Skeletal muscle tissue (tissue), 4 donors: ENCODE results near the gene TUBB. TPM values are rescaled to one million over a fixed set of nuclear protein-coding genes. Genes with fewer than 3 reads are reported as not detected.

Source experiments
- H3K27ac ChIP-seq: one replicate; pipeline ENCODE4 v1.7.0; 2013; ENCODE audit warnings: mild to moderate bottlenecking, low read depth, low read length, inconsistent platforms
- H3K27me3 ChIP-seq, 3 donors: one replicate each; pipeline ENCODE4 v1.7.0; 2013; ENCODE audit warnings: low read length in 3 of 3; ENCODE audit not compliant: control insufficient read depth in 3 of 3, insufficient read depth in 3 of 3
- H3K36me3 ChIP-seq, 3 donors: one replicate each; pipeline ENCODE4 v1.7.0; 2013; ENCODE audit warnings: low read length in 3 of 3; ENCODE audit not compliant: control insufficient read depth in 3 of 3, insufficient read depth in 3 of 3
- H3K4me1 ChIP-seq, 3 donors: one replicate each; pipeline ENCODE4 v1.7.0; 2013; ENCODE audit warnings: low read length in 3 of 3, mild to moderate bottlenecking in 3 of 3; ENCODE audit not compliant: control insufficient read depth in 3 of 3, insufficient read depth in 3 of 3
- H3K4me3 ChIP-seq, 3 donors: one replicate each; pipeline ENCODE4 v1.7.0; 2013; ENCODE audit warnings: low read length in 3 of 3
- H3K9ac ChIP-seq, 3 donors: one replicate each; pipeline ENCODE4 v1.7.0; 2013; ENCODE audit warnings: low read length in 3 of 3, mild to moderate bottlenecking in 3 of 3, moderate library complexity in 2 of 3, low read depth in 1 of 3
- H3K9me3 ChIP-seq, 3 donors: one replicate each; pipeline ENCODE4 v1.7.0; 2013; ENCODE audit warnings: low read length in 3 of 3; ENCODE audit not compliant: control insufficient read depth in 3 of 3
- total RNA-seq: library from RNA; depleted of rRNA; stranded (reverse); fragments of >200 nt; gene quantifications from one replicate; pipeline ENCODE4 v1.2.3, GENCODE V29; 2014
- donor health status: Osteomylitis.

TUBB gene
- 317 TPM for total RNA-seq

DNA sequence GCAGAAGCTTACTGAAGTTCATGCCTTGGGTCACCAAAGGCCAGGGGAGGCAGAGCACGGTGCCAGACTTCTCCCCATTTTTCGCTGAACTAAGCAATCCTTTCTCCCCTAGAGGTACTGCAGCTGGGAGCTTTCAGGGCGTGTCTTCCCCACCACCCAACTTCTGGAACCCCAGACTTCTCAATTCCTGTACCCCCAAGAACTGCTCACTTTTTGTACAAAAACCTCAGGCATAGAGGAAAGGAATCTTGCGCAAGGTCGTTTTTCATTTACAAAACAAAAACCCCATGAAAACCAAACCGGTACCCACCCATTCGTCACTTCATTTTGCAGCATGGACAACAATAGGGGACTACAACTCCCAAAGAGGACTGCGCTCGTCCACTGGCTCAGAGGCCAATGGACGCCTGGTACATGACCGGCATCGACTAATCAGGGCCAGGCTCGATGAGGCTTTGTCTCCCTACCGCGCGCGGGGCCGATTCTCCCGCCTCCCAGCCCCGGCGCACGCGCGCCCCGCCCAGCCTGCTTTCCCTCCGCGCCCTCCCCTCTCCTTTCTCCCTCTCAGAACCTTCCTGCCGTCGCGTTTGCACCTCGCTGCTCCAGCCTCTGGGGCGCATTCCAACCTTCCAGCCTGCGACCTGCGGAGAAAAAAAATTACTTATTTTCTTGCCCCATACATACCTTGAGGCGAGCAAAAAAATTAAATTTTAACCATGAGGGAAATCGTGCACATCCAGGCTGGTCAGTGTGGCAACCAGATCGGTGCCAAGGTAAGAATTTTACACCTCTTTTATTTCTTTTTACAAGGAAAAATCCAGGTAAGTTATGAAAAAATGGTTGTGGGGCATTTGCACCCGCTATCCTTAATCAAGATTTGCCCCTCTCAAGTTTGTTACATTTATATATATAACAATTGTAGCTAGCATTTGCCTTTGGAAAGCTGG is at the start of gene TUBB:
Gene TUBB, plus strand, starts transcription at position 562 of the 947 bp plus-strand sequence. Its CDS starts 155 bp downstream, at position 717.
- peak within 1 kb of the TSS; percentile 96 for H3K27ac ChIP-seq
- H3K36me3 ChIP-seq: peaks cover 20 to 26% (median 24%) of the 10 kb centered on the region in 3 donors
- H3K4me1 ChIP-seq: peaks cover 28 to 43% (median 35%) of the 10 kb centered on the region in 3 donors
- peak within 1 kb of the TSS; percentile 91 to 93 (median 92) for H3K9ac ChIP-seq
- no peaks in the 10 kb centered on the region for H3K9me3 ChIP-seq
- no peaks in the 10 kb centered on the region for H3K27me3 ChIP-seq
- H3K4me3 ChIP-seq: peak within 1 kb of the TSS; percentile 76 to 98 (median 81)

GRCh38 chr6:30670760-30671527 is 49.2 kb upstream of the TUBB start:
- Histone ChIP-seq H3K4me3 (no peak overlapping the region), H3K36me3 (peaks cover 20 to 36% (median 29%) of the 10 kb centered on the region in 3 donors), H3K9ac (peak overlapping the region in 2 of 3 donors; percentile 23 to 92)

GRCh38 chr6:30672445-30673253 is 47.5 kb upstream of the TUBB start, which contains the start of gene DHX16:
TSS of gene DHX16 (minus strand) at chr6:30673006. CDS start at chr6:30672841, 165 bp downstream.
- Histone ChIP-seq H3K9me3 (no peaks in the 10 kb centered on the region), H3K36me3 (peaks cover 27 to 38% (median 37%) of the 10 kb centered on the region in 3 donors), H3K4me1 (peaks cover 9 to 25% (median 12%) of the 10 kb centered on the region in 3 donors), H3K4me3 (peak within 1 kb of the TSS; percentile 96 to 99 (median 97)), H3K27me3 (no peaks in the 10 kb centered on the region), H3K9ac (peak within 1 kb of the TSS; percentile 88 to 92 (median 90)), H3K27ac (peak within 1 kb of the TSS; percentile 70)

More at GRCh38 chr6:30670760-30671527, 49.2 kb upstream of the TUBB start:
- Histone ChIP-seq H3K9me3 (no peaks in the 10 kb centered on the region), H3K4me1 (peaks cover 9 to 25% (median 12%) of the 10 kb centered on the region in 3 donors), H3K27ac (no peak overlapping the region), H3K27me3 (no peaks in the 10 kb centered on the region)

GRCh38 chr6:30676660-30677285 is 43.4 kb upstream of the TUBB start:
- Histone ChIP-seq H3K9me3 (no peaks in the 10 kb centered on the region), H3K4me1 (peaks cover 18 to 27% (median 22%) of the 10 kb centered on the region in 3 donors), H3K4me3 (no peak overlapping the region), H3K9ac (no peak overlapping the region), H3K36me3 (peaks cover 16 to 19% (median 16%) of the 10 kb centered on the region in 3 donors), H3K27ac (no peak overlapping the region), H3K27me3 (no peaks in the 10 kb centered on the region)

- H3K27me3 ChIP-seq: no peaks in the 10 kb centered on the region
- H3K36me3 ChIP-seq: peaks cover 14 to 19% (median 16%) of the 10 kb centered on the region in 3 donors
- H3K27ac ChIP-seq: peak overlapping the region; percentile 37
- H3K4me3 ChIP-seq: peak overlapping the region in 1 of 3 donors; percentile 41
- H3K9me3 ChIP-seq: no peaks in the 10 kb centered on the region
- peaks cover 24 to 40% (median 27%) of the 10 kb centered on the region in 3 donors for H3K4me1 ChIP-seq
- H3K9ac ChIP-seq: peak overlapping the region in 2 of 3 donors; percentile 10 to 33
Observed at GRCh38 chr6:30678964-30679726, 41.0 kb upstream of the TUBB start.

DNA sequence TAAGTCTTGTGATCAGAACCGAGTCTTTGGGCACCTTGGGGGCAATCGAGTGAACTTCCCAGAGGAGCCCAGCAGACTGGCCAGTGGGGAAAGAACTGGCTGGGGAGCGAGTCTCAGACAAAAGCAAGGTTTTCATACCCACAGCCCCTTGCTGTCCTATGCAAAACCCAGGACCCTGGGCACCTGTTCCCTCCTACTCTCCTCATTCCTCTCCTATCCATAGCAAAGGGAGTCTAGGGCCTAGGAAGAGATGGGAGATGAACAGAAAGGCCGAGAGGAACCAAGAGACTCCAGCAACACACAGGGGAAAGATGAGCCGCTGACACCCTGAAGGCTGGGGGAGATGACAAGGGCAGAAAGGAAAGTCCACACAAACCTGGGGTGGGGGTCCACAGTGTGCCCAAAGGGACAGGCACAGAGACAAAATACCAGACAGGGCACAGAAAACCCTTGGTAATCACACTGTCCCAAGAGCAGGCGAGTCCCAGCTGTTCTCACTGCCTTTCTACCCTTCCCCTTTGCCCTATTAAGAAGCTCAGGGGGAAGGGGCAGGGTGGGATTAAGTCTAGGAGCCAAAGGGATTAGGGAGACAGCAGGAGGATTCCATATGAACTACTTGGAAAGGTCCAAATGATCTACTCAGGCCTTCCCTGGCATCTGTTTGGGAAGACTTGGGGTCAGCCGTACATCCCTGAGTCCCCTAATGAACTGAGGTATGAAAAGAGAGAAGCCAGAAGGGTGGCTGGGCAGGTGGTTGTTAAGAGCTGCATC is 40.2 kb upstream of the TUBB start:
- Histone ChIP-seq H3K9me3 (no peaks in the 10 kb centered on the region), H3K27me3 (no peaks in the 10 kb centered on the region), H3K36me3 (peaks cover 16 to 19% (median 16%) of the 10 kb centered on the region in 3 donors), H3K9ac (peak overlapping the region in 2 of 3 donors; percentile 10 to 20), H3K4me3 (peak overlapping the region in 1 of 3 donors; percentile 15), H3K27ac (peak overlapping the region; percentile 37), H3K4me1 (peaks cover 24 to 45% (median 27%) of the 10 kb centered on the region in 3 donors)

- H3K27me3 ChIP-seq: no peaks in the 10 kb centered on the region
- peaks cover 7 to 12% (median 10%) of the 10 kb centered on the region in 3 donors for H3K36me3 ChIP-seq
- no peaks in the 10 kb centered on the region for H3K9me3 ChIP-seq
- peak overlapping the region in 2 of 3 donors; percentile 63 for H3K9ac ChIP-seq
- H3K4me3 ChIP-seq: peak overlapping the region; percentile 29 to 62 (median 54)
- H3K27ac ChIP-seq: peak overlapping the region; percentile 99
- H3K4me1 ChIP-seq: peaks cover 35 to 60% (median 35%) of the 10 kb centered on the region in 3 donors
Observed at GRCh38 chr6:30681766-30682142, 38.4 kb upstream of the TUBB start.
